Suprapubic skin (tissue), 4 donors: Measurements from ENCODE around the gene USP3.

Experiments
- EP300 ChIP-seq: sonication (generic); formaldehyde crosslinking; IDR thresholded peaks from one replicate; pipeline ENCODE4 v1.6.1; 2017; ENCODE audit warnings: antibody characterized with exemption
- POLR2A ChIP-seq, 2 donors: fragments of 450-650 bp; IDR thresholded peaks; one replicate each; pipeline ENCODE4 v1.6.1; 2017; ENCODE audit warnings: antibody characterized with exemption in 2 of 2, mild to moderate bottlenecking in 2 of 2, moderate library complexity in 2 of 2
- POLR2AphosphoS5 ChIP-seq, 3 donors: sonication (generic); formaldehyde crosslinking; IDR thresholded peaks; one replicate each; pipeline ENCODE4 v1.6.1; 2017; ENCODE audit warnings: antibody characterized with exemption in 3 of 3
- TF ChIP-seq, protein P1 (sequence below), 2 donors: fragments of 200-600 bp in 1 of 2; fragments of 450-650 bp in 1 of 2; sonication (generic) in 1 of 2; IDR thresholded peaks; one replicate each; pipeline ENCODE4 v1.5.1; 2016 to 2019; ENCODE audit warnings: antibody characterized with exemption in 2 of 2, mild to moderate bottlenecking in 1 of 2, moderate library complexity in 1 of 2

DNA sequence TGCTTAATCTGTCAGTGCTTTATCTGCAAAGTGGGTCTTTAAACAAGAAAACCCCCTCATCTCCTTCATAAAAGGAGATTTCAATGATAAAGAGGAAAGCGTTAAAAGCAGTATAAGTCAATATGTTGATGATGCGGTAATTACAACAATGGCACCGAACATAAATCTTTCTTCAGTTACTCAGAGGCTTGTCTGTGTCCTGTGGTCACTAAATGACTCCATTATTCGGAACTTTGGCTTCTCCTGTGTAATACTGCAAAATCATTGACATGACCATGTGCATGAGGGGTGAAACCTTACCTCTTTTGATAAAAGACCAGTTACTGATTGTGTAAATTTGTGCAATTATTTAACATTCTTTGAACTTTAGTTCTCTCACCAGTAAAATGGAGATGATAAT, 4.8 kb upstream of the USP3 start:
- TF ChIP-seq POLR2A (IDR thresholded peaks at IDR 0.05) (no peak), POLR2AphosphoS5 (IDR thresholded peaks at IDR 0.05) (no peak), EP300 (no peak)
- TF ChIP-seq, protein P1, sequence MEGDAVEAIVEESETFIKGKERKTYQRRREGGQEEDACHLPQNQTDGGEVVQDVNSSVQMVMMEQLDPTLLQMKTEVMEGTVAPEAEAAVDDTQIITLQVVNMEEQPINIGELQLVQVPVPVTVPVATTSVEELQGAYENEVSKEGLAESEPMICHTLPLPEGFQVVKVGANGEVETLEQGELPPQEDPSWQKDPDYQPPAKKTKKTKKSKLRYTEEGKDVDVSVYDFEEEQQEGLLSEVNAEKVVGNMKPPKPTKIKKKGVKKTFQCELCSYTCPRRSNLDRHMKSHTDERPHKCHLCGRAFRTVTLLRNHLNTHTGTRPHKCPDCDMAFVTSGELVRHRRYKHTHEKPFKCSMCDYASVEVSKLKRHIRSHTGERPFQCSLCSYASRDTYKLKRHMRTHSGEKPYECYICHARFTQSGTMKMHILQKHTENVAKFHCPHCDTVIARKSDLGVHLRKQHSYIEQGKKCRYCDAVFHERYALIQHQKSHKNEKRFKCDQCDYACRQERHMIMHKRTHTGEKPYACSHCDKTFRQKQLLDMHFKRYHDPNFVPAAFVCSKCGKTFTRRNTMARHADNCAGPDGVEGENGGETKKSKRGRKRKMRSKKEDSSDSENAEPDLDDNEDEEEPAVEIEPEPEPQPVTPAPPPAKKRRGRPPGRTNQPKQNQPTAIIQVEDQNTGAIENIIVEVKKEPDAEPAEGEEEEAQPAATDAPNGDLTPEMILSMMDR (IDR thresholded peaks at IDR 0.05), result no peak
